HCT116 (cell line): ENCODE measurements around the gene GP9. TPM values are rescaled to one million over a fixed set of nuclear protein-coding genes. Genes with fewer than 3 reads are reported as not detected.

Source experiments
- ATAC-seq: fragments of 200-7000 bp; cut with Tn5 transposase; 2 replicates; pipeline ENCODE4 v1.9.1; 2020; ENCODE audit warnings: mild to moderate bottlenecking, moderate library complexity
- BruUV-seq: library from RNA; stranded (reverse); fragments of 400-500 nt; replicated peaks from 2 replicates; lab custom pipeline; 2021; lab: Mats Ljungman, UMichigan
- CTCF ChIA-PET: fragments of 300-600 bp; sonication (Branson Sonifier 250); formaldehyde crosslinking; loops from one replicate; lab custom pipeline; 2021; ENCODE audit warnings: antibody characterized with exemption; lab: Charles Lee
- POLR2A ChIA-PET: fragments of 300-600, 350-600 bp; sonication (Branson Sonifier 250); formaldehyde crosslinking; loops from one replicate; lab custom pipeline; 2021; ENCODE audit warnings: antibody characterized with exemption; lab: Charles Lee
- RAD21 ChIA-PET, 2 experiments: fragments of 300-600 bp; sonication (Branson Sonifier 250); formaldehyde crosslinking; loops; one replicate each; lab custom pipeline; 2023; ENCODE audit warnings: low total read pairs in 2 of 2; ENCODE audit not compliant: uncharacterized antibody in 2 of 2, unreplicated experiment in 2 of 2, low non-redundant PET in 1 of 2; lab: Charles Lee
- DNase-seq: peaks from one replicate; pipeline ENCODE4 v3.0.0-alpha.2; 2010; ENCODE audit warnings: low read depth, low spot score
- H2AFZ ChIP-seq: fragments of 200-600 bp; shearing (Covaris generic), sonication (generic); 2 replicates; pipeline ENCODE4 v1.6.1; 2017; ENCODE audit warnings: low read depth, mixed run types, mixed read lengths, antibody characterized with exemption, low read length; ENCODE audit not compliant: poor library complexity, severe bottlenecking
- H3K27ac ChIP-seq: 2 replicates; pipeline ENCODE4 v1.5.1; 2012; ENCODE audit warnings: low read depth, low read length
- H3K27me3 ChIP-seq: fragments of 200-600 bp; sonication (generic); 2 replicates; pipeline ENCODE4 v1.6.1; 2016; ENCODE audit warnings: mixed run types, low read length, mixed read lengths; ENCODE audit not compliant: insufficient read depth
- H3K36me3 ChIP-seq, 2 experiments: fragments of 200-500 bp in 1 of 2; fragments of 200-600 bp in 1 of 2; sonication (Bioruptor generic) in 1 of 2; sonication (generic) in 1 of 2; 2 replicates each; pipeline versions ENCODE4 v1.5.1 to v1.6.1; 2014 to 2016; ENCODE audit warnings: low read length in 2 of 2, inconsistent platforms in 1 of 2, mixed read lengths in 1 of 2, mixed run types in 1 of 2; ENCODE audit not compliant: insufficient read depth in 2 of 2, control insufficient read depth in 1 of 2
- H3K4me1 ChIP-seq, 2 experiments: fragments of 200-600 bp in 1 of 2; sonication (generic) in 1 of 2; 2 replicates each; pipeline versions ENCODE4 v1.5.1 to v1.6.1; 2012 to 2017; ENCODE audit warnings: low read length in 2 of 2, inconsistent platforms in 1 of 2, mild to moderate bottlenecking in 1 of 2, mixed read lengths in 1 of 2, mixed run types in 1 of 2, moderate library complexity in 1 of 2; ENCODE audit not compliant: insufficient read depth in 2 of 2, control insufficient read depth in 1 of 2
- H3K4me2 ChIP-seq: fragments of 200-600 bp; sonication (generic); 2 replicates; pipeline ENCODE4 v1.6.1; 2017; ENCODE audit warnings: mixed run types, low read length, mixed read lengths
- H3K4me3 ChIP-seq, 2 experiments: fragments of 200-600 bp in 1 of 2; sonication (generic) in 1 of 2; replicated peaks in 1 of 2; 2 replicates each; pipeline ENCODE4 v1.5.1; 2011 to 2016; ENCODE audit warnings: low read length in 2 of 2, control low read depth in 1 of 2, low read depth in 1 of 2, mild to moderate bottlenecking in 1 of 2, mixed read lengths in 1 of 2, mixed run types in 1 of 2
- H3K79me2 ChIP-seq: fragments of 200-600 bp; sonication (generic); 2 replicates; pipeline ENCODE4 v1.6.1; 2017; ENCODE audit warnings: mild to moderate bottlenecking, mixed run types, low read length, moderate library complexity, mixed read lengths; ENCODE audit not compliant: insufficient read depth
- H3K9ac ChIP-seq: fragments of 200-600 bp; sonication (generic); 2 replicates; pipeline ENCODE4 v1.6.1; 2016; ENCODE audit warnings: low read length, mixed read lengths
- H3K9me2 ChIP-seq: fragments of 200-600 bp; sonication (generic), shearing (Covaris generic); 2 replicates; pipeline ENCODE4 v1.6.1; 2017; ENCODE audit warnings: mixed run types, mild to moderate bottlenecking, moderate library complexity; ENCODE audit not compliant: insufficient read depth
- H3K9me3 ChIP-seq, 2 experiments: fragments of 200-500 bp in 1 of 2; fragments of 200-600 bp in 1 of 2; sonication (Bioruptor generic) in 1 of 2; sonication (generic) in 1 of 2; 2 replicates each; pipeline ENCODE4 v1.6.1; 2014 to 2017; ENCODE audit warnings: low read length in 2 of 2, mixed read lengths in 2 of 2, inconsistent platforms in 1 of 2, low read depth in 1 of 2, mild to moderate bottlenecking in 1 of 2, mixed run types in 1 of 2, moderate library complexity in 1 of 2; ENCODE audit not compliant: control insufficient read depth in 1 of 2, insufficient read depth in 1 of 2
- H4K20me1 ChIP-seq: fragments of 200-600 bp; sonication (generic), shearing (Covaris generic); 2 replicates; pipeline ENCODE4 v1.6.1; 2017; ENCODE audit warnings: mixed run types, mild to moderate bottlenecking, moderate library complexity; ENCODE audit not compliant: insufficient read depth
- CEBPB ChIP-seq: IDR thresholded peaks from 2 replicates; pipeline ENCODE4 v1.6.1; 2012; ENCODE audit warnings: low read depth
- CTCF ChIP-seq, 3 experiments: fragments of 200-600 bp in 1 of 3; sonication (generic) in 1 of 3; IDR thresholded peaks in 2 of 3; conservative IDR thresholded peaks in 1 of 3; 2 replicates each; pipeline ENCODE4 v1.5.1; 2012 to 2017; ENCODE audit warnings: low read depth in 2 of 3, low read length in 2 of 3, antibody characterized with exemption in 1 of 3, borderline replicate concordance in 1 of 3, control low read depth in 1 of 3, mild to moderate bottlenecking in 1 of 3, mixed read lengths in 1 of 3, mixed run types in 1 of 3, moderate library complexity in 1 of 3; ENCODE audit not compliant: insufficient read depth in 1 of 3
- EGR1 ChIP-seq: IDR thresholded peaks from 2 replicates; pipeline ENCODE4 v1.6.1; 2012; ENCODE audit warnings: low read depth
- EZH2 ChIP-seq: fragments of 200-600 bp; sonication (generic); IDR thresholded peaks from 2 replicates; pipeline ENCODE4 v1.6.1; 2017; ENCODE audit warnings: antibody characterized with exemption, mixed run types
- EZH2phosphoT487 ChIP-seq: fragments of 200-600 bp; IDR thresholded peaks from 2 replicates; pipeline ENCODE4 v1.6.1; 2018; ENCODE audit warnings: antibody characterized with exemption, borderline replicate concordance
- POLR2A ChIP-seq: IDR thresholded peaks from 2 replicates; pipeline ENCODE4 v1.7.0; 2011; ENCODE audit warnings: borderline replicate concordance; ENCODE audit not compliant: insufficient read depth, insufficient read length; ENCODE audit errors: extremely low read depth
- POLR2AphosphoS5 ChIP-seq: IDR thresholded peaks from 2 replicates; pipeline ENCODE4 v1.6.1; 2011; ENCODE audit warnings: mild to moderate bottlenecking, low read depth, low read length, moderate library complexity
- REST ChIP-seq: IDR thresholded peaks from 2 replicates; pipeline ENCODE4 v1.6.1; 2012; ENCODE audit warnings: low read depth
- SRF ChIP-seq: IDR thresholded peaks from 2 replicates; pipeline ENCODE4 v1.6.1; 2012; ENCODE audit warnings: low read depth
- YY1 ChIP-seq: IDR thresholded peaks from 2 replicates; pipeline ENCODE4 v1.6.1; 2011; ENCODE audit warnings: low read length, low read depth, moderate library complexity, mild to moderate bottlenecking; ENCODE audit not compliant: insufficient replicate concordance; ENCODE audit errors: extremely low read depth
- ZFX ChIP-seq: fragments of 450-650 bp; IDR thresholded peaks from 2 replicates; pipeline ENCODE4 v1.6.1; 2017
- ZNF274 ChIP-seq: fragments of 200-500 bp; sonication (Bioruptor generic); IDR thresholded peaks from 2 replicates; pipeline ENCODE4 v1.6.1; 2014; ENCODE audit warnings: mild to moderate bottlenecking, low read depth, low read length, inconsistent platforms
- intact Hi-C: fragments of 100-400 bp; cut with micrococcal nuclease; formaldehyde crosslinking; loops from 2 replicates; pipeline ENCODE4 v1.10.0; 2022
- total RNA-seq: library from RNA; stranded (reverse); gene quantifications from one replicate; pipeline ENCODE4 v1.2.1, GENCODE V29; 2021; ENCODE audit not compliant: unreplicated experiment

GP9 gene
- total RNA-seq, 1 experiment from 2014 or later = not detected

- H3K4me2 ChIP-seq = no peak overlapping the region
- CTCF ChIA-PET = no interaction called here
Measured at GRCh38 chr3:129084501-129084900, 23.9 kb downstream of the GP9 start.

More at GRCh38 chr3:129084501-129084900, 23.9 kb downstream of the GP9 start:
- Histone ChIP-seq H3K4me3 (no peak overlapping the region), H3K9ac (no peak overlapping the region), H3K79me2 (no peaks in the 10 kb centered on the region), H3K36me3 (no peaks in the 10 kb centered on the region), H4K20me1 (no peaks in the 10 kb centered on the region), H3K27ac (no peak overlapping the region), H3K4me1 (no peaks in the 10 kb centered on the region), H3K9me2 (no peaks in the 10 kb centered on the region), H3K27me3 (no peaks in the 10 kb centered on the region), H3K9me3 (no peaks in the 10 kb centered on the region), H2AFZ (no peak overlapping the region)
- intact Hi-C loops = no loop called here
- DNase-seq (no peak), ATAC-seq (no peak)
- TF ChIP-seq EZH2phosphoT487 (no peak), CTCF (IDR thresholded peaks at IDR 0.05 in 2 of 3, conservative IDR thresholded peaks at IDR 0.05 in 1 of 3; ENCODE audit: borderline replicate concordance in 1 of 3, insufficient read depth in 1 of 3, low read depth in 2 of 3, low read length in 2 of 3) (no peak), EGR1 (no peak), POLR2AphosphoS5 (no peak), YY1 (no peak), ZNF274 (no peak), REST (no peak), POLR2A (no peak), CEBPB (no peak), ZFX (no peak), SRF (no peak), EZH2 (no peak)
- no TSS peak for BruUV-seq
- RAD21 ChIA-PET = no interaction called here
- POLR2A ChIA-PET = no interaction called here
